CD4-positive, alpha-beta T cell treated with Interleukin-21 for 1 hour (primary cell): ENCODE measurements around the gene CTIF.
A peak's percentile ranks its signal among the peaks of the same experiment; 100 is the strongest.

Experiments
- DNase-seq: peaks from one replicate; pipeline ENCODE4 v3.0.0-alpha.2; 2020

Gene CTIF

GRCh38 chr18:48534364-48534763, 4.5 kb upstream of the CTIF start:
- no peak for DNase-seq

- no peak for DNase-seq
These were observed 2.9 kb upstream of the CTIF start for GRCh38 chr18:48535956-48536355.

- DNase-seq, result no peak
These were observed 2.3 kb upstream of the CTIF start for GRCh38 chr18:48536516-48536915.

- DNase-seq, result peak; percentile 22
These were observed 797 bp downstream of the CTIF start for GRCh38 chr18:48539406-48540250.

- peak; percentile 43 for DNase-seq
These were observed 1.6 kb downstream of the CTIF start for GRCh38 chr18:48540251-48541025.

- peak; percentile 8 for DNase-seq
These were observed 2.4 kb downstream of the CTIF start for GRCh38 chr18:48541026-48541746.

GRCh38 chr18:48541747-48542400, 3.0 kb downstream of the CTIF start:
- no peak for DNase-seq

- DNase-seq, result no peak
These were observed 3.8 kb downstream of the CTIF start for GRCh38 chr18:48542513-48543181.

GRCh38 chr18:48543228-48543627, 4.4 kb downstream of the CTIF start:
- DNase-seq, result no peak

- DNase-seq, result no peak
These were observed 5.3 kb downstream of the CTIF start for GRCh38 chr18:48544116-48544515.

- DNase-seq, result no peak
These were observed 6.0 kb downstream of the CTIF start for GRCh38 chr18:48544661-48545415.

- DNase-seq, result no peak
These were observed 7.0 kb downstream of the CTIF start for GRCh38 chr18:48545757-48546321.

- no peak for DNase-seq
These were observed 7.6 kb downstream of the CTIF start for GRCh38 chr18:48546396-48546795.

GRCh38 chr18:48547531-48547981, 8.7 kb downstream of the CTIF start:
- DNase-seq, result no peak

- DNase-seq, result no peak
These were observed 9.4 kb downstream of the CTIF start for GRCh38 chr18:48548011-48548771.

GRCh38 chr18:48548921-48549320, 10.1 kb downstream of the CTIF start:
- DNase-seq, result no peak

GRCh38 chr18:48550101-48550729, 11.4 kb downstream of the CTIF start:
- DNase-seq, result no peak

GRCh38 chr18:48551100-48551499, 12.3 kb downstream of the CTIF start:
- DNase-seq, result no peak

- DNase-seq, result no peak
These were observed 13.3 kb downstream of the CTIF start for GRCh38 chr18:48552130-48552529.

- no peak for DNase-seq
These were observed 14.4 kb downstream of the CTIF start for GRCh38 chr18:48553236-48553635.
